Mucosa of gallbladder (tissue), 1 donor: ENCODE results near the gene CD6. TPM values are rescaled to one million over a fixed set of nuclear protein-coding genes. Genes with fewer than 3 reads are reported as not detected.

ENCODE experiments used
- DNase-seq: peaks from one replicate; pipeline ENCODE4 v3.0.0-alpha.2; 2020; ENCODE audit warnings: low spot score
- total RNA-seq: library from RNA; stranded (reverse); gene quantifications from one replicate; pipeline ENCODE4 v1.2.1, GENCODE V29; 2021
- donor health status: DM: no; HTN: no; CAD: no.

Gene CD6, protein sequence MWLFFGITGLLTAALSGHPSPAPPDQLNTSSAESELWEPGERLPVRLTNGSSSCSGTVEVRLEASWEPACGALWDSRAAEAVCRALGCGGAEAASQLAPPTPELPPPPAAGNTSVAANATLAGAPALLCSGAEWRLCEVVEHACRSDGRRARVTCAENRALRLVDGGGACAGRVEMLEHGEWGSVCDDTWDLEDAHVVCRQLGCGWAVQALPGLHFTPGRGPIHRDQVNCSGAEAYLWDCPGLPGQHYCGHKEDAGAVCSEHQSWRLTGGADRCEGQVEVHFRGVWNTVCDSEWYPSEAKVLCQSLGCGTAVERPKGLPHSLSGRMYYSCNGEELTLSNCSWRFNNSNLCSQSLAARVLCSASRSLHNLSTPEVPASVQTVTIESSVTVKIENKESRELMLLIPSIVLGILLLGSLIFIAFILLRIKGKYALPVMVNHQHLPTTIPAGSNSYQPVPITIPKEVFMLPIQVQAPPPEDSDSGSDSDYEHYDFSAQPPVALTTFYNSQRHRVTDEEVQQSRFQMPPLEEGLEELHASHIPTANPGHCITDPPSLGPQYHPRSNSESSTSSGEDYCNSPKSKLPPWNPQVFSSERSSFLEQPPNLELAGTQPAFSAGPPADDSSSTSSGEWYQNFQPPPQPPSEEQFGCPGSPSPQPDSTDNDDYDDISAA
- 5.3 TPM for total RNA-seq

DNA sequence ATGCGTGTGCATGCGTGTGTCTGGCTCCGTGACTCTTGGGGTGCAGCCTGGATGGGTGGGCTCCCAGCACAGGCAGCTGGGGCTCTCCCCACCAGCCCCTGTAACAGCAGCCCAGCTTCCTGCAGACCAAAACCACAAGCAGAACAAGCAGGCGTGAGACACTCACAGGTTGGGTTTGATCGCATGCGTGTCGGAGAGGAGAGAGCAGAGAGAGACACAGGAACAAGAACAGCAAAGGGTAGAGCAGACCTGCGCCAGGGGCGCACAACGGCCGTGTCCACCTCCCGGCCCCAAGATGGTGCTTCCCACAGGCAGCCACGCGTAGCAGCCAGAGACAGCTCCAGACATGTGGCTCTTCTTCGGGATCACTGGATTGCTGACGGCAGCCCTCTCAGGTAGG lies at the start of gene CD6:
CD6 (plus strand) TSS at position 161 of the 400 bp plus-strand sequence; CDS start at position 347, 186 bp downstream.
- DNase-seq: no peak

DNA sequence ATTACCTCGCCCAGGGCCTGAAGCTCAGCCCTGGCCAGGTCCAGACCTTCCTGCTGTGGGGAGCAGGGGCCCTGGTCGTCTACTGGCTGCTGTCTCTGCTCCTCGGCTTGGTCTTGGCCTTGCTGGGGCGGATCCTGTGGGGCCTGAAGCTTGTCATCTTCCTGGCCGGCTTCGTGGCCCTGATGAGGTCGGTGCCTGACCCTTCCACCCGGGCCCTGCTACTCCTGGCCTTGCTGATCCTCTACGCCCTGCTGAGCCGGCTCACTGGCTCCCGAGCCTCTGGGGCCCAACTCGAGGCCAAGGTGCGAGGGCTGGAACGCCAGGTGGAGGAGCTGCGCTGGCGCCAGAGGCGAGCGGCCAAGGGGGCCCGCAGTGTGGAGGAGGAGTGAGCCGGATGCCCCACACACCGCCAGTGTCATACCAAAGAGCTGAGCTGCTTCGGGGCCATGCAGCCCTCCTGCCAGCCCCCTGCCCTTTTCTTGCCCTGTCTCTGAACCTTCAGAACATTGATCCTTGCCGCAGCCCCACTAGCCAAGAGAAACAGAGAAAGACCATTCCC lies 49.6 kb upstream of the CD6 start:
- DNase-seq: no peak

DNA sequence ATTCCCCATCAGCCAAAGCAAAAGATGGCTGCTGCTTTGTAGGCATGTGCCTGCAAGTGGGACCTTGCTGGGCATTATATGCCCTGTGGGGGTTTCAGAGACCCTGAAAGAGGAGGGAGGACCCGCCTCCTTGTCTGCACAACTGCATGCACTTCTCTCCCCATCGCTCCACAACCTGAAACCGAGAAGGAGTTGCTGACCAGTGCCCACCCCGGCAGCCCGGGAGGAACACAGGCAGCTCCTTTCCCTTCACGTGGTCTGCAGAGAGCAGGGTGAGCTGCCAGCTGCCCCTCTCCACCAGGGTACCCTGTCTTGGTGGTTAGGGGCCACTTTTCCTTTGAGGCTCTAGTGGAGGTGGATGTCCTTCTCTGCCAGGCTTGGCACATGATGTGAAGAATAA lies 48.6 kb upstream of the CD6 start:
- no peak for DNase-seq

DNA sequence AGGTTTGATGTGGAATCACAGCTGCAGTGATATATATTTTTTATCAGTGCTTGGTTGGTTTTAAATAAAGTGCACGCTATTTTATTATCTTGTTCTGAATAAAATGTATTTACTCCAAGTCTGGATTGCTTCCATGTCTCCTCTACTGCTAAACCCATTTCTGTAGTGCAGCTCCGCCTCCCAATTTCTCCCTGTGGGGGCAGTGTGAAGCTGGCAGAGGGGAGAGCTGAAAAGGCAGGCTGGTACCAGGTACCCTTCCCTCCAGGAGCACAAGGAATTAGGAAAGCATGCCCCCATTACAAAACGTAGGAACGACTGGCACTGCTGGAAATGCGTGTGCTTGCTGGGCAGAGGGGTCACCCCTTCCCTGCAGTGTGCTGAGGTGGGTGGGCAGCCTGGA lies 48.2 kb upstream of the CD6 start:
- DNase-seq: no peak

DNA sequence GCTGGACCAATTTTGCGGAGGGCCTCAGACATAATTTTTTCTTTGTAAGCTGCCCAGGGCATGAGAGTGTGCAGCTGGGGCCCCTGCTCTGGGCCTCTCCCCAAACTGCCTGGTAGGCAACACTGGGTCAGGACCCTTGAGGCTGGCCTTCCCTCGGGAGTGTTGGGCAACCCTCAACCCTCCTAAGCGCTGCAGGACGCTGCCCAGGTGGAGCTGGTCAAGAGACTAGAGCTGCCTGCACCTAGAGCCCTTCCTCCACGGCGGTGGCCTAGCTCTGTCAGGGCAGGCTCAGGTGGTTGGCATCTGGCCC lies 47.7 kb upstream of the CD6 start:
- no peak for DNase-seq

DNA sequence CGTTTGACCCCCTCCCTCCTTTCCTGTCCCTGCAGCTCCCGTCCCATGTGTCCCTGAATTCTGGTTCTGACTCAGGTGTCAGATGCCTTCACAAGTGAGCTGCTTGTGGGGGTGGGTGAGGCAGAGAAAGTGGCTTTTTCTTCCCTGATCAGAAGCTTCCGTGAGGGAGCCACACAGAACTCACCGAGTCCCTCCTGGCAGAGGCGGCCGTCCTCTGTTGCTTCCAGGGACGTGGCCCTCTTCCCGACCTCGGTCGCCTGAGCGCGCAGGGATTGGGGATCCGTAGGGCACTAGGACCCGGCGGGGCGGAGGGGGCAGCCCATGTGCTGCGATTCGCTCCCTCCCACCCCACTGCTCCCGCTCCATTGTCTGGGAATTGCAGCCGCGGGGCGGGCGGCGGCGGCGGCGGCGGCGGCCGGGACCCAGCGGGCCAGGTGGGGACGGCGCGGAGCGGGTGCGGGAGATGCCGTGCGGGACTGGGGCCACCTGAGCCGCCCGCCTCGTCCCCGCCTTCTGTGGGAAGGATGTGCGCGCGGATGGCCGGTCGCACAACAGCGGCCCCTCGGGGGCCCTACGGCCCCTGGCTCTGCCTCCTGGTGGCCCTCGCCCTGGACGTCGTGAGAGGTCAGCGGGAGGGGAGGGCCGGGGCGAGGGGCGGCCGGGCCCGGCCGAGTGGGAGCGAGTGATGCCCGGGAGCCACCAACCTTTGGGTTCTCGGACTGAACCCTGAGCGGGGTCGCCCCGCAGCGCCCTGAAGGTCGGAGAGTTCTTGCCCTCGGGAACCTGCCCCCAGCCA lies 47.2 kb upstream of the CD6 start, which contains the start of gene TMEM132A:
TMEM132A (plus strand) TSS at position 351 of the 796 bp plus-strand sequence; CDS start at position 525, 174 bp downstream.
- DNase-seq: peak; percentile 68

DNA sequence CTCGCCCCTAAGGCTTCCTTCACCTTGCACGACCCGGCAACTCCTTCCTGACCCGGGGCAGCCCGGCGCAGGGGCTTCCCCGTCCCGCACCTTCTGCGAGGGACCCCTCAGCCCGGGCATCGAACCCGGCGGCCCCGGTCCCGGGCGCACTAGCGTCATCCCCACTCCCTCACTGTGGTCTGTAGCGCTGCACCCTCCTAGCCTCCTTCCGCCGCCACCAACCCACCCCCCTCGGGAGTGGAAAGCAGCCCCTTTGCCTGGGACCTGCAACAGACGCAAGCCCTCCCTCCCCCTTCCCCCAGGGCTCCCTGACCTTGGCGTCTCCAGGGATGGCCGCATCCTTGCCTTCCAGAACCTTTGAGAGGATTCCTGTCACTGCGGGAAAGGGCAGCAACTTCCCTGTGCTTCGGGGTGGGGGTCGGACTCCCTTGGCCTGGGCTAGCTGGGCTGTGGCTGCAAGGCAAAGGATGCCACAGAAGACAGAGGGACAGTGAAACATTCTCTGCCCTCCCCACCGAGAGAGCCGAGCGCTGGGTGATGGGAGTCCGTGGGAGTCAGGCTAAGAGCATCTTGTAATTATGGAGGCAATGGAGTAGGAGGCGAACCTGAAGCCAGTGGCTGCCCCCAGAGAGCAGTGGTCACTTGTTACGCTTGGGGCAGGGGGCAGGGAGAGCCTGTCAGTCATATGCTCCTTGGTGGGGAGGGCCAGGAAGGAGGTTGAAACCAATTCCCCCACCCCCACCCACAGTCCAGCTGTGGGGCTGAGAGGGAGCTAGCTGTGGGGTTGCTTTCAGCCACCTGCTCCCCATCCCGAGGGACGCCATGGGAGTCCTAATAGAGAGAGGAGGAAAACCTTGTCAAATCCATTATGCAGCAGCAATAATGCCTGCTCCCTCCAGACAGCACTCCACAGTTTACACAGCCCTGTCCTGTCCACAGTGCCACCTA lies 46.3 kb upstream of the CD6 start:
- DNase-seq: no peak

DNA sequence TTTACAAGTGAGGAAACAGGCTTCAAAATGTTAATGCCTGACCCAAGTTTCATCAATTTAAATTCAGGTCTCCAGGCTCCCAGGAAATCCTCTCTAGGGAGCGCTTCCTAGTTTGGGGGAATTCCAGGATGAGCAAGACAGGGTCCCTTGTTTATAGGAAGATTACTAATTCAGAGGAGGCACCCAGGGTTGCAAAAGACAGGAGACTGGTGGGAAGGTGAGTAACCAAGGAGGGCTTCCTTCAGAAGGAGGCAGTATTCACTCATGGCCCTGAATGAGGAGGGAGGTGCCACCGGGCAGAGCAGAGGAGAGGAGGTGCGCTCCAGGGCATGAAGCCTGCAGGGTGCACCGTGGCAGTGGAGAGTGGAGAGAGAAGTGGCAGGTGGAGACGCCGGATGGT lies 45.6 kb upstream of the CD6 start:
- DNase-seq: no peak

DNA sequence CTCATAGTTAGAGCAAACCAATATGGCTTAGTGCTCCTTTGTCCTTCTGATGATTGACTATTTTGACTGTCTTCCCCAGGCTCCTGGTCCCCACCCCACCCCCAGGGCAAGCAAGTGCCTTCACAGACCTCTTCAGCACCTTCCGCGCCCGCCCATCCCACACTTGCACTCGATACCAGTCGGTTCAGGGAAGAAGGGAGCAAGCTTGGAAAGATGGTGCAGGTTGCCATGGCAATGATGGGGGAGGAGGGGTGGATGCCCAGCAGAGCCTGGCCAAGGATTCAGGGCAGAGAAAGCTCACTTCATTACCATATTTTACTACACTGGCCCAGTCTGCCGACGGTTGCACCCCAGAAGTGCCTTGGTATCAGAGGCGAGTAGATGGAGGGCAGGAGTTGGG lies 45.0 kb upstream of the CD6 start:
- DNase-seq: no peak

DNA sequence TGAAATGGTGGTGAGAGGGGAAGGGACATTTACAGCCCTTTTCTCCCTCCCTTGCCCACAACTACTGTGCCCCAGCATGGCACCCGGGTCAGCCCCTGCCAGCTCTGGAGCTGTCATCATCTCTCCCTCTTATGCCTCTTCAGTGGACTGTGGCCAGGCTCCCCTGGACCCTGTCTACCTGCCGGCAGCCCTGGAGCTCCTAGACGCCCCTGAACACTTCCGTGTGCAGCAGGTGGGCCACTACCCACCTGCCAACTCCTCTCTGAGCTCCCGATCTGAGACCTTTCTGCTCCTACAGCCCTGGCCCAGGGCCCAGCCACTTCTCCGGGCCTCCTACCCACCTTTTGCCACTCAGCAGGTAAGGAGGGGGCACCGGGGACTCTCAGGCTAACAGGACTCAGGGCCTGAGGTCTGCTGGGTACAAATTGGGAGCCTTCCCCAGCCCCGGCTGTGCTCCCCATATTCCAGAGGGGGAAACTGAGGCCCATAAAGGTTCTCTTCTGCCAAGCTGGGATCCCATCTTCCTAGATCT lies 44.4 kb upstream of the CD6 start:
- no peak for DNase-seq

DNA sequence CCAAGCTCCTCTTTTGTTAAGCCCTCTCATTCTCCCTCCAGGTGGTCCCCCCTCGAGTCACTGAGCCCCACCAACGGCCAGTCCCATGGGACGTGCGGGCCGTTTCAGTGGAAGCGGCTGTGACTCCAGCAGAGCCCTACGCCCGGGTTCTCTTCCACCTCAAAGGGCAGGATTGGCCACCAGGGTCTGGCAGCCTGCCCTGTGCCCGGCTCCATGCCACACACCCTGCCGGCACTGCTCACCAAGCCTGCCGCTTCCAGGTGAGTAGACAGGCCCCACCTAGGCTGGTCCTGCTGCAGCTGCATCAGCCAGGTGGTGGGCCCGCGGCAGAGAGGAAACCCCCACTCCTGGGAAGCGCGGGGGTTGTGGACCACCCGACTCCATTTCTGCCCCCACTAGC lies 43.9 kb upstream of the CD6 start:
- no peak for DNase-seq

DNA sequence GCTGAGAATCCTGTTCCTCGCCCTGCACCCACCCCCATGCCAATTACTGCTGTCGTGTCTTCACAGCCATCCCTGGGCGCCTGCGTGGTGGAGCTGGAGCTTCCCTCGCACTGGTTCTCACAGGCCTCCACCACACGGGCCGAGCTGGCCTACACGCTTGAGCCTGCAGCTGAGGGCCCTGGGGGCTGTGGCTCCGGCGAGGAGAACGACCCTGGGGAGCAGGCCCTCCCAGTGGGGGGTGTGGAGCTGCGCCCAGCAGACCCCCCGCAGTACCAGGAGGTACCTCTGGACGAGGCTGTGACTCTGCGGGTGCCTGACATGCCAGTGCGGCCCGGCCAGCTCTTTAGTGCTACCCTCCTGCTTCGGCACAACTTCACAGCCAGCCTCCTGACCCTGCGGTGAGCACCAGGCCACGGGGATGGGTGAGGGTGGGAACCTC lies 42.9 kb upstream of the CD6 start:
- DNase-seq: no peak

DNA sequence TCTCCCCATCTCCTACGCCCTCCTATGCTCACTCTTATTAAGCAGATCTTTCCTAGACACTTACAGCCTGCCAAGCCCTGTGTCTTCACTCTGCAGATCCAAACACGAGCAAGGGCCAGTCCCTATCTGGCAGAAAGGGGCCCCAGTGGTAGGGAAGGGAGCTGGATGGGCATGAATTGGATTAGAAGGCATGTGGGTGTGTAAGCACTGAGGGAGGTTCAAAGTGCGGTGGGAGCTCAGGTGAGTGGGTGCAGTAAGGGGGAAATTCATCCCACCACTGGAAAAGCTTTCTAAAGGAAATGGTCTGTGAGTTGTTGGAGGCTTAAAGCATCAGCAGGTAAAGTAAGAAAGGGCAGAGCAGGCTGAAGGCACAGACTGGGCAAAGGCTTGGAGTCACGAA lies 41.7 kb upstream of the CD6 start:
- no peak for DNase-seq

DNA sequence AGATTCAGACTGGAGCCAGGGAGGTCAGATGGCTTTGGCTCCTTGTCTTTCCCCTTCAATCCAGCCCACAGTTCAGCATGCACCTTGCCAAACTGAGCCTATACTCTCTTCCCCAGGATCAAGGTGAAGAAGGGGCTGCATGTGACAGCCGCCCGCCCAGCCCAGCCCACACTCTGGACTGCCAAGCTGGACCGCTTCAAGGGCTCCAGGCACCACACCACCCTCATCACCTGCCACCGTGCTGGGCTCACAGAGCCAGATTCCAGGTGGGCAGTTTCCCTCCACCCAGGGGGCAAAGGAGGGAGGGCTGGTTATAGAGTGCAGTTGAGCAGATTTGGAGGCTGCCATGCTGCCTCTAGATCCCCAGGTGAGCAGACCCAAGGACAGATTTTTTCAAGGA lies 41.1 kb upstream of the CD6 start:
- DNase-seq: no peak

DNA sequence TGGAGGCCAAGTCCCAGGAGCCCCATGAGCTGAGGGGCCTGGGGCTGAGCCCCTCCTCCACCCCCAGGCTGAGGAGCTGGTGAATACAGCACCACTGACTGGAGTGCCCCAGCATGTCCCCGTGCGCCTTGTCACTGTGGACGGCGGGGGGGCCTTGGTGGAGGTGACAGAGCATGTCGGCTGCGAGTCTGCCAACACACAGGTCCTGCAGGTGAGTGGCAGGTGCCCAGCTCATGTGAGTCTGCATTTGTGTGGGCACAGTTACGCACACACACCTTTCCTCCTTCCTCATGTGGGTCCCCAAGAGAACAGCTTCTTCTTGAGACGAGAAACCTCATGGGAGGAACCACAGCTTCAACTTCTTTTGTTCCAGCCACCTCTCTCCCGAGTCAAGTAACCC lies 39.6 kb upstream of the CD6 start:
- no peak for DNase-seq

DNA sequence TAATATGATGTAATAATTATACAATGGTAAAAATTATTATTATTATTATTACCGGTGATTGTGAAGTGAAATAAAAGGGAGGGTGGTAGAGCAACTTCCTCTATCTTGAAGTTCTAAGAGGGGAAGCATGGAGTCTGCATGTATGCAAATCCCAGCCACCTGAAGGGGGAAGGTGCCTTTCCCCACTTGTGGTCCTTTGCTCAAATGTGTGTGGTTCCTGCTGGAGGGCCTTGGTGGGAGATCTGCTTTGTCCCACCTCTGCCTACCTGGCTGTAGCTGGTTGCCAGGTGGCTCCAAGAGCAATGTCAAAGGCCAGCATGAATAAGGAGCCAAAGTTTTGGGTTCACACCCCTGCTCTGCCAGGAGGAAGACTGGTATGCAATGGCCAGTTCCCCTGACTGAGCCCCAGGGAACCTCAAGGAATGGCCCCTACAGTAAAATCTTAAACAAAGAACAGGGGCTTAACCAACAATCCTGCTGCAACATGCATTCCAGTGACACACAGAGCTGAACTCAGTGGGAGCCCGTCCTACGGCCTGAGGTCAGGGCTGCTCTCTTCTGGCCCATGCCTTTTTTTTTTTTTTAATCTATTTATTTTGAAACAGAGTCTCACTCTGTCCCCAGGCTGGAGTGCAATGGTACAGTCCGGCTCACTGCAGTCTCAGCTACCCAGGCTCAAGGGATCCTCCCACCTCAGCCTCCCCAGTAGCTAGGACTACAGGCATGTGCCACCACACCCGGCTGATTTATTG lies 38.7 kb upstream of the CD6 start:
- DNase-seq: no peak

DNA sequence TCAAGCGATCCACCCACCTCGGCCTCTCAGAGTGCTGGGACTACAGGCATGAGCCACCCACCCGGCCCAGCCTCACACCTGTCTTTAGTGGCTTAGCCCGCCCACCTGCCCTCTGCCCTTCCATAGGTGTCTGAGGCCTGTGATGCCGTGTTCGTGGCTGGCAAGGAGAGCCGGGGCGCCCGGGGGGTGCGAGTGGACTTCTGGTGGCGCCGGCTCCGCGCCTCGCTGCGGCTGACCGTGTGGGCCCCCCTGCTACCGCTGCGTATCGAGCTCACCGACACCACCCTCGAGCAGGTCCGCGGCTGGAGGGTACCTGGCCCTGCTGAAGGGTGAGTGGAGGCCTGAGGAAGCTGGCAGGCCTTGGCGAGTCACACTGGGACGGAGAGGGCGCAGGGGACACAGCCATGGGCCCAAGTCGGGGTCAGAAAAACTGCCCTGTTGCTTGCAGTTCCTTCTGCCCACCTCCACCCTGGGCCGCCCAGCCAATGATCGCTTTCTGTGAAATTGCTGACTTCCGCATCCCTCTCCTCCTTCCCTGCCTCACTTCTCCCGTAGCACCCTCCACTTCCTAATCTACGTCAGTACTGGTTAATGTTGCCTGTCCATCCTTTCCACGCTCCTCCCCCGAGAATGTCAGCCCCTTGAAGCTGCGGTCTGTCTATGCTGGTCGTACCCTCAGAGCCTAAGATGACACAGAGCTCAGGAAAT lies 37.9 kb upstream of the CD6 start:
- no peak for DNase-seq

DNA sequence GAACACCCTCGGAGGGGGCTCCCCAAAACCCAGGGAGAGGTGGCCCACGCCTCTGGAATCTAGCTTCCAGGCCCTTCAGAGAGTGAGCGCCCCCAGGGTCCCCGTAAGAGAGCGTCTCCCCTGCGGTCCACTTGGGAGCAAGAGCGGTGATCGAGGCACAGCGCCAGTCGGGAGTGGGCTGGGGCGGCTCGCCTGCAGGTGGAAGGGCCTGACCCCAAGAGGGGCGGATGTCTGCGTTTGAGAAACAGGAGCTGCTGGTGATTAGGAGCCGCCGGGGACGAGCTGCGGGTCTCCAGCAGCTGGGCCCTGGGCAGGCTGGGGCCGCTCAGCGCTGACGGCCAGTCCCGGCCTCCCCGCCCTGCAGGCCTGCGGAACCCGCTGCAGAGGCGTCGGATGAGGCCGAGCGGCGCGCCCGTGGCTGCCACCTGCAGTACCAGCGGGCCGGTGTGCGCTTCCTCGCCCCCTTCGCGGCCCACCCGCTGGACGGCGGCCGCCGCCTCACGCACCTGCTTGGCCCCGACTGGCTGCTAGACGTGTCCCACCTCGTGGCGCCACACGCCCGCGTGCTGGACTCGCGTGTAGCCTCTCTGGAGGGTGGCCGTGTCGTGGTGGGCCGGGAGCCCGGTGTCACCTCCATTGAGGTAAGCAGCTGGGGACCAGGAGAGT lies 37.2 kb upstream of the CD6 start:
- DNase-seq: no peak
